Stomach smooth muscle (tissue), 2 donors: ENCODE data around the gene JAZF1.

Experiments used
- H3K27ac ChIP-seq: one replicate; pipeline ENCODE4 v1.7.0; 2013; ENCODE audit warnings: mild to moderate bottlenecking, low read length, inconsistent platforms
- H3K27me3 ChIP-seq, 2 donors: one replicate each; pipeline ENCODE4 v1.7.0; 2013; ENCODE audit warnings: low read length in 2 of 2; ENCODE audit not compliant: insufficient read depth in 2 of 2, control insufficient read depth in 1 of 2
- H3K36me3 ChIP-seq, 2 donors: one replicate each; pipeline ENCODE4 v1.7.0; 2013; ENCODE audit warnings: low read length in 2 of 2; ENCODE audit not compliant: control insufficient read depth in 2 of 2, insufficient read depth in 2 of 2
- H3K4me1 ChIP-seq: one replicate; pipeline ENCODE4 v1.7.0; 2013; ENCODE audit warnings: low read length; ENCODE audit not compliant: control insufficient read depth, insufficient read depth
- H3K4me3 ChIP-seq, 2 donors: one replicate each; pipeline ENCODE4 v1.7.0; 2013; ENCODE audit warnings: low read length in 2 of 2
- H3K9ac ChIP-seq, 2 donors: one replicate each; pipeline ENCODE4 v1.7.0; 2013; ENCODE audit warnings: low read length in 2 of 2, mild to moderate bottlenecking in 1 of 2
- H3K9me3 ChIP-seq, 2 donors: one replicate each; pipeline ENCODE4 v1.7.0; 2013; ENCODE audit warnings: low read length in 2 of 2; ENCODE audit not compliant: control insufficient read depth in 2 of 2
- donor health status: healthy.
- donor health status: Pancreatic carcinoma.

The JAZF1 gene

GRCh38 chr7:27953777-27954176, 226.8 kb downstream of the JAZF1 start:
- Histone ChIP-seq H3K36me3 (no peaks in the 10 kb centered on the region), H3K9ac (no peak overlapping the region), H3K27ac (no peak overlapping the region), H3K9me3 (no peaks in the 10 kb centered on the region), H3K4me3 (no peak overlapping the region), H3K4me1 (no peaks in the 10 kb centered on the region), H3K27me3 (no peaks in the 10 kb centered on the region)

DNA sequence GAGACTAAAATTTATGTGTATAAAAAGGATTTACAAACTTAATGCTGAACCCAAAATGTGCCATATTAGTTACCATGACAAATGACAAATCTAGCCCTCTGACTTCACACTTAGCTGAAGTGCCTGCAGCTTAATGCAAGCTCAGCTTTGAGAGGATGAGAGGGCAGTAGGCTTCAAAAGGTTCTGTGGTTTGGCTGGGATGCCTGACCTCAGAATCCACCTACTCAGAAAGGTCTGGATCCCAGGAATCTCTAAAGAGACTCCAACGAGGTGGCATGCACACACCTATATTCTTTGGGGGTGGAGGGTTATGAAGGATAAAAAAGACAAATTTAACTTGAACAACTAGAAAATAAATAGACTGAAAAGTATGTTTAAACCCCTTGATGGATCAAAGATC, 227.2 kb downstream of the JAZF1 start:
- Histone ChIP-seq H3K27me3 (no peaks in the 10 kb centered on the region), H3K4me1 (no peaks in the 10 kb centered on the region), H3K4me3 (no peak overlapping the region), H3K27ac (no peak overlapping the region), H3K9me3 (no peaks in the 10 kb centered on the region), H3K9ac (no peak overlapping the region), H3K36me3 (no peaks in the 10 kb centered on the region)

DNA sequence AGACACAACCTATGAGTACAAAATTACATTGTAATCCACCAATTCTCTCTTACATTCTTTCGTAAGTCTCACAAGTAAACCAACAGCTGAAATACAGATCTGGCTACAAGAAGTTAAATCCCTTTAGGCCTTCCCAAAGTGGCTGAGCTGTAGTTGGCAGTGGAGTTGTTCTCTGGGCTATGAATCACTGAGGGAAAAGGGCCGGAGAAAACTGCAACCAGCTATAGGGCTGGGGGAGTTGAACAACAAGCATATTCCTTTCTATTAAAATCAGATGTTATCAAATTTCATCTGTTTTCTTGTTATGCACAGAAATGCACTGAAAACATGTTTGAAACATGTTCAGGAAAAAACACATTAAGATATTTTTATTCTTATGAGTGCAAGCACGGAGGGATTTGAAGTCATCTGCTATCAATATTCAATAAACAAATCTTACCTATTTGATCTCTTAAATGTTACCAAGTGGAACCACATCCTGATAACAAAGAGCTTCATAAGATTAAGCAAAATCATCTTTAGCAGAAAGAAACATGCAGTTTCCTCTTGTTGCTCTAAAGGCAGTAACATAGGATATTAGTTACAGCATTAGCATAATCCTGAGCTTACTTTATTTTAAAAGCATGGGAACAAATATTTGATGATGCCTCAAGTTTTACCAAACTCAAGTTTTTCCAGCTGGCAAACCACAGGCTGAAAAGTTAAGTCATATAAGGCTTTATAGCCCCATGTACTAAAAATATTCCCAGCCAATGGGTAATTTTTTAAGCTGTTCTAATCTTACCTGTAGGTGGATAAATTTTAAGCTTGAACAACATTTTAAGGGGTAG, 227.9 kb downstream of the JAZF1 start:
- Histone ChIP-seq H3K4me1 (no peaks in the 10 kb centered on the region), H3K36me3 (no peaks in the 10 kb centered on the region), H3K9ac (no peak overlapping the region), H3K27ac (no peak overlapping the region), H3K9me3 (no peaks in the 10 kb centered on the region), H3K4me3 (no peak overlapping the region), H3K27me3 (no peaks in the 10 kb centered on the region)

- H3K9me3 ChIP-seq = no peaks in the 10 kb centered on the region
- H3K36me3 ChIP-seq = no peaks in the 10 kb centered on the region
- no peaks in the 10 kb centered on the region for H3K4me1 ChIP-seq
- H3K9ac ChIP-seq = no peak overlapping the region
- H3K27me3 ChIP-seq = no peaks in the 10 kb centered on the region
- H3K27ac ChIP-seq = no peak overlapping the region
- no peak overlapping the region for H3K4me3 ChIP-seq
Observed at GRCh38 chr7:27950123-27950522, 230.5 kb downstream of the JAZF1 start.

DNA sequence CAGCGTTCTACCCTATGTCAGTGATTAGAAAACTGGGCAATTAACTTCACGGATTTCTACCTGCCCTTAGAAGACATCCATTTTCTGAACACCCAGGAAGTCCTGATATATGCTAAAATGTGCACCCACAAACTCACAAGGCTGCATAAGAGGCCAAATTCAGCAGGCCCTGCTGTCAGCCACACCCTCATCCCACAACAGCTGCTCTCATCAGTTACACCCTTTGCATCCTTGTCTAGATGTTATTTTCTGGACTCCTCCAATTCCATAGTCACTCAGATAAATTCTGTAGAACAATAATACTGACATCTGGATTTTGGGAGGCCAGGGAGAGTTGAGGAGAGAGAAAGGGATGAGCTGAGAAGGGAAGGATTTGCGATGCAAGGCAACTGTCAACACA, 231.7 kb downstream of the JAZF1 start:
- Histone ChIP-seq H3K9me3 (no peaks in the 10 kb centered on the region), H3K4me3 (no peak overlapping the region), H3K27ac (no peak overlapping the region), H3K27me3 (no peaks in the 10 kb centered on the region), H3K4me1 (no peaks in the 10 kb centered on the region), H3K9ac (no peak overlapping the region), H3K36me3 (no peaks in the 10 kb centered on the region)

- H3K27ac ChIP-seq = no peak overlapping the region
- H3K4me1 ChIP-seq = no peaks in the 10 kb centered on the region
- H3K9ac ChIP-seq = no peak overlapping the region
- no peak overlapping the region for H3K4me3 ChIP-seq
- no peaks in the 10 kb centered on the region for H3K27me3 ChIP-seq
- no peaks in the 10 kb centered on the region for H3K36me3 ChIP-seq
- no peaks in the 10 kb centered on the region for H3K9me3 ChIP-seq
Observed at GRCh38 chr7:27947586-27948278, 232.9 kb downstream of the JAZF1 start.

DNA sequence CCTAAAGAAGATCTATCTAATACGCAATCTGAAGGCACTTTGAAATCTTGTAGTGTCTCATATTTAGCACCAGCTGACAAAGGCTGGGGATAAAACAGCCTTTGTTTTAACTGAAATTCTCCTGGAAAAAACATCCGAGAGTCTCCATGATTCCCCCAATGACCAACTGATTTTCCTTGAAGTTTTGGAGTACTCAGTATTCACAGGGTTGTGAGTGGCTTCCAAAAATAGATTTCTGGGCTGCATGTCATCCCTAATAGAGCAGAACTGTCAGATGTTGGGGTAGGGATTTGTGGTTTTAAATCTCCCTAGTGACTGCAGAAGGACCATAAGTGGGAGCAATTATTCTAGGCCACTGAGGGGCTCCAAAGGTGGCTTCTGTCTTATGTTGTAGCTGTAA, 234.2 kb downstream of the JAZF1 start:
- Histone ChIP-seq H3K9ac (no peak overlapping the region), H3K4me1 (no peaks in the 10 kb centered on the region), H3K27ac (no peak overlapping the region)

DNA sequence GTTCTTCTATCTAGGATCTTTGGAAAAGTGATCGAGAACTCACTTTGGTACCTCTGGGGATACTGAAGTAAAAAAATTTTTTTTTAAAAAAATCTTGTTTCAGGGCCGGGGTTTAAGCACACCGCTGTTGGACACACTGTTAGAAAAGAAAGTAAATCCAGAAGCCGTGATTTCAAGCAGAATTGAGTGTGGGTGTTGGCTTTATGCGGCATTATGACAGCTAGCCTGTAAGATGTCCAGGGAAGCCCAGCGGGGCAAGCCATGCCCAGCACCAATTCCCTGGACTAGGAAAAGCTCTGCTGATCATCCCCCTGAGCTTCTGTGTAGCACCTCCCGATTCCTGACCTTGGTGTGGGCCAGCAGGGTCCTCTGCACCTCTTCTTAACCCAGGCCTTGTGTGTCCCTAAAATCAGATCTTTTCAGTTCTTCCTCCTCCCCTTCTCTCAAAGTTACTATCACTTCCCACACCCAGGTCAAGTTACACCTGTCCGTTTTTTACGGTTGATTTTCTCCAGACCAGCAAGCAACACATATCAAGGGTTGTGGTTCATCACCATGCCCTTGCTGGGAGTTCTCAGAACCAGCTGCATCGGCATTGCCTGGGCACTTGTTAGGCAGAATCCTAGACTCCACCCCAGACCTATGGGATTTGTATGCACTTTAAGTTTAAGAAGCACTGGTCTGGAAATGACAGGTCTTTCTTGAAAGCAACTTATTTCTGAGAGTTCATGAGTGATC, 235.4 kb downstream of the JAZF1 start:
- H3K9me3 ChIP-seq = no peaks in the 10 kb centered on the region
- H3K27me3 ChIP-seq = no peaks in the 10 kb centered on the region
- H3K4me3 ChIP-seq = no peak overlapping the region
- H3K9ac ChIP-seq = no peak overlapping the region
- H3K4me1 ChIP-seq = no peaks in the 10 kb centered on the region
- H3K36me3 ChIP-seq = no peaks in the 10 kb centered on the region
- no peak overlapping the region for H3K27ac ChIP-seq

More for the DNA sequence above, 234.2 kb downstream of the JAZF1 start:
- no peaks in the 10 kb centered on the region for H3K27me3 ChIP-seq
- no peaks in the 10 kb centered on the region for H3K9me3 ChIP-seq
- H3K4me3 ChIP-seq = no peak overlapping the region
- no peaks in the 10 kb centered on the region for H3K36me3 ChIP-seq

DNA sequence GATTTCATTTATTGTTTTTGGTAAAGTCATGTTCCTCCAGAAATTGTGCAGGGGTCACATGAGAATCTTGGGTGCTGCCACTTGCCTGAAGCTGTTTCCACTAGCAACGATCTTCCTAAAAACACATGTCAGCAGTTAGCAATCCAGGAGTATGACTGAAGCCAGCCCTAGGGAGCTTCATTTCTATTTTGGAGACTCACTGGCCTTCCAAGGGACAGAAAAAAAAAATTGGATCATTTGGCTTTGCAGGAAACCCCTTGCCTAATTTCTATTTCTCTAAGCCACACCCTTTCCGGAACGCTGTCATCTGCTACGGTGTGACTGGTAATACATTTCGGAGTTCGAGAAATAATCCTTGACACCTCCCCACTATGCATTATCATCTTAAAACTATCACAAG, 236.0 kb downstream of the JAZF1 start:
- no peak overlapping the region for H3K9ac ChIP-seq
- H3K4me3 ChIP-seq = no peak overlapping the region
- no peaks in the 10 kb centered on the region for H3K9me3 ChIP-seq
- H3K27me3 ChIP-seq = no peaks in the 10 kb centered on the region
- no peaks in the 10 kb centered on the region for H3K4me1 ChIP-seq
- no peak overlapping the region for H3K27ac ChIP-seq
- H3K36me3 ChIP-seq = no peaks in the 10 kb centered on the region

GRCh38 chr7:27943241-27943640, 237.4 kb downstream of the JAZF1 start:
- Histone ChIP-seq H3K9ac (no peak overlapping the region), H3K4me1 (no peaks in the 10 kb centered on the region), H3K27me3 (no peaks in the 10 kb centered on the region), H3K9me3 (no peaks in the 10 kb centered on the region), H3K36me3 (no peaks in the 10 kb centered on the region), H3K4me3 (no peak overlapping the region), H3K27ac (no peak overlapping the region)
